GM12875 (cell line): ENCODE results near the gene CEP76.

Experiments
- H3K4me3 ChIP-seq: one replicate; pipeline ENCODE4 v1.5.1; 2011; ENCODE audit warnings: low read depth, low read length, control low read depth
- CTCF ChIP-seq: IDR thresholded peaks from 2 replicates; pipeline ENCODE4 v1.5.1; 2011; ENCODE audit warnings: low read depth, mild to moderate bottlenecking, control low read depth, inconsistent platforms, low read length, moderate library complexity, borderline replicate concordance; ENCODE audit not compliant: insufficient read depth

CEP76 gene

GRCh38 chr18:12702221-12703095, at the start of gene CEP76, which contains the start of gene PSMG2:
CEP76 (minus strand) TSS chr18:12702723; CDS start chr18:12702548, 175 bp downstream.
PSMG2 (plus strand) TSS chr18:12703042; CDS start chr18:12703108, 66 bp downstream.
- peak within 1 kb of the TSS; percentile 98 for H3K4me3 ChIP-seq
- no peak for TF ChIP-seq CTCF

GRCh38 chr18:12751891-12752290, 49.4 kb upstream of the CEP76 start:
- no peak for TF ChIP-seq CTCF
- no peak overlapping the region for H3K4me3 ChIP-seq

- no peak for TF ChIP-seq CTCF
Observed at GRCh38 chr18:12751503-12751884, 49.0 kb upstream of the CEP76 start.

GRCh38 chr18:12750715-12751502, 48.4 kb upstream of the CEP76 start:
- no peak overlapping the region for H3K4me3 ChIP-seq
- TF ChIP-seq CTCF = no peak

More at GRCh38 chr18:12751503-12751884, 49.0 kb upstream of the CEP76 start:
- H3K4me3 ChIP-seq = no peak overlapping the region

- TF ChIP-seq CTCF = no peak
- H3K4me3 ChIP-seq = no peak overlapping the region
Observed at GRCh38 chr18:12750076-12750714, 47.7 kb upstream of the CEP76 start.

- no peak overlapping the region for H3K4me3 ChIP-seq
Observed at GRCh38 chr18:12749121-12749520, 46.6 kb upstream of the CEP76 start.

More at GRCh38 chr18:12749121-12749520, 46.6 kb upstream of the CEP76 start:
- no peak for TF ChIP-seq CTCF
